GM12878 (cell line): ENCODE measurements around the gene NRAS. TPM values are rescaled to one million over a fixed set of nuclear protein-coding genes. Genes with fewer than 3 reads are reported as not detected.

Source experiments
- BHLHE40 ChIP-seq, 2 experiments: fragments of 450-650 bp in 1 of 2; IDR thresholded peaks; 2 replicates each; pipeline ENCODE4 v1.6.1; 2011 to 2017; ENCODE audit warnings: low read depth in 2 of 2, borderline replicate concordance in 1 of 2, improper control_type of control experiment in 1 of 2, low read length in 1 of 2, mild to moderate bottlenecking in 1 of 2
- CREB1 ChIP-seq: IDR thresholded peaks from 2 replicates; pipeline ENCODE4 v1.6.1; 2012; ENCODE audit warnings: low read depth, mild to moderate bottlenecking, inconsistent platforms
- EP300 ChIP-seq, 2 experiments: fragments of 150-350 bp in 1 of 2; IDR thresholded peaks; 2 replicates each; pipeline ENCODE4 v1.6.1; 2011 to 2012; ENCODE audit warnings: low read depth in 2 of 2, low read length in 2 of 2, borderline replicate concordance in 1 of 2, improper control_type of control experiment in 1 of 2, inconsistent platforms in 1 of 2; ENCODE audit not compliant: control insufficient read depth in 1 of 2
- IKZF2 ChIP-seq, 2 experiments: fragments of 450-650 bp; IDR thresholded peaks; 2 replicates each; pipeline ENCODE4 v1.6.1; 2017; ENCODE audit warnings: mild to moderate bottlenecking in 2 of 2, moderate library complexity in 2 of 2
- RAD21 ChIP-seq: IDR thresholded peaks from 2 replicates; pipeline ENCODE4 v1.6.1; 2011; ENCODE audit warnings: mild to moderate bottlenecking, low read depth, low read length, moderate library complexity; ENCODE audit not compliant: insufficient read depth
- RAD51 ChIP-seq: fragments of 450-650 bp; IDR thresholded peaks from 2 replicates; pipeline ENCODE4 v1.6.1; 2016; ENCODE audit warnings: moderate library complexity, mild to moderate bottlenecking, inconsistent platforms
- SIX5 ChIP-seq: IDR thresholded peaks from 2 replicates; pipeline ENCODE4 v1.6.1; 2011; ENCODE audit warnings: mild to moderate bottlenecking, low read depth, low read length, moderate library complexity; ENCODE audit not compliant: severe bottlenecking
- SP1 ChIP-seq: IDR thresholded peaks from one replicate; pipeline ENCODE4 v1.6.1; 2011; ENCODE audit warnings: low read depth, low read length
- TCF3 ChIP-seq: IDR thresholded peaks from 2 replicates; pipeline ENCODE4 v1.6.1; 2012; ENCODE audit warnings: low read depth, mild to moderate bottlenecking, low read length, borderline replicate concordance; ENCODE audit not compliant: insufficient read depth
- polyA plus RNA-seq, 11 experiments: library from polyadenylated mRNA; depleted of rRNA in 4 of 11; unstranded in 6 of 11; stranded (reverse) in 5 of 11; fragments of >200 nt; fragmentation: Nextera tagmentation in 4 of 11; fragmentation: Illumina TruSeq in 1 of 11; extraction: Ambion mirVana in 4 of 11; extraction: Trizol in 1 of 11; gene quantifications; 1 replicate in 1 of 11; 2 replicates in 10 of 11; pipeline versions ENCODE4 v1.2.1 to v1.2.3, GENCODE V29; 2011 to 2016; ENCODE audit warnings: inconsistent platforms in 2 of 11, missing spikeins in 2 of 11, low read depth in 1 of 11
- total RNA-seq, 4 experiments: library from RNA; depleted of rRNA in 3 of 4; stranded (reverse); fragments of >200 nt in 3 of 4; fragmentation: Illumina TruSeq in 1 of 4; extraction: Trizol in 1 of 4; gene quantifications; 2 replicates each; pipeline versions ENCODE4 v1.2.1 to v1.2.3, GENCODE V29; 2013 to 2021
- TF ChIP-seq, protein P1 (sequence below): IDR thresholded peaks from 2 replicates; pipeline ENCODE4 v1.6.1; 2012; ENCODE audit warnings: mild to moderate bottlenecking, low read depth, low read length
- TF ChIP-seq, protein P2 (sequence below): fragments of 450-650 bp; IDR thresholded peaks from 2 replicates; pipeline ENCODE4 v1.6.1; 2018; ENCODE audit warnings: borderline replicate concordance, mild to moderate bottlenecking; ENCODE audit not compliant: partially characterized antibody
- TF ChIP-seq, protein P3 (sequence below): IDR thresholded peaks from 2 replicates; pipeline ENCODE4 v1.6.1; 2012; ENCODE audit warnings: low read depth, low read length, improper control_type of control experiment
- TF ChIP-seq, protein P4 (sequence below): IDR thresholded peaks from 2 replicates; pipeline ENCODE4 v1.6.1; 2012; ENCODE audit warnings: low read depth, low read length, improper control_type of control experiment
- TF ChIP-seq, protein P5 (sequence below): fragments of 450-650 bp; IDR thresholded peaks from 2 replicates; pipeline ENCODE4 v1.6.1; 2014; ENCODE audit warnings: mild to moderate bottlenecking

NRAS gene
- total and polyA plus RNA-seq, 10 of the 15 experiments (the other 5 are each of a cell fraction or from before 2014, with no cell fraction given), result 31.7 to 73.2 (median 66.2) TPM

DNA sequence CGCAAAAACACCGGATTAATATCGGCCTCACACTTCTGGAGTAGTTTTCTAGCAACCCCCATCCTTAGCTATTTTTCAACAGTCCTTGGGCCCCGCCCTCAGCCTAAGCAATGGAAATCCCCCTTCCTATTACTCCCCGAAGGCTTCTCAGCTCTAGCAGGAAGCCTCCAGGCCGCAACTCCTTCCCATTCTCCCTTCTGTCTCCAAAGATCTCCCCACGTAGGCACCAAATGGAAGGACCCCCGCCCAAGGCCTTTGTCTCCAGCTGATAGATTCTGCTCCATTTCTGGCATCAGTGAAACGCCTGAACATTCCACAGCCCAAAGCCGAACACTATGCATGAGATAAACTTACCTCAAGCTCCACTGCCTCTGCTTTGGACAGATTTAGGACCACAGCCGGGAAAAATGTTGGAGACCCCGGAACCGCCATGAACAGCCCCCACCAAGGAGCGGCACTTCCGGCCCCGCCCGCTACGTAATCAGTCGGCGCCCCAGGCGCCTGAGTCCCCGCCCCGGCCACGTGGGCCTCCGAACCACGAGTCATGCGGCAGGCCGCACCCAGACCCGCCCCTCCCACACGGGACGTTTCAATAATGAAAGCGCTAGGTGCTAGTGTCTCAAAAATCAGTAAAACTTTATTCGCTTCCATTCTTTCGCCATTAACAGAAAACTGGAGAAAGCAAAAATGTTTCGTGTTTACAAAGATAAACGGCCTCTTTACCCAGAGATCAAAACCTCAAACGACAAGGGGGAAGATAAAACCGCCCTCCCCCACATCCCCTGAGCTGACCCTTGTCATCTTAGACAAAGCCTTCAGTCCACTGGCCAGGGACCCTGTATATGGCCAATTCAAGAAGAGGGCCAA is at the start of gene NRAS (continued):
- TF ChIP-seq, protein P1, sequence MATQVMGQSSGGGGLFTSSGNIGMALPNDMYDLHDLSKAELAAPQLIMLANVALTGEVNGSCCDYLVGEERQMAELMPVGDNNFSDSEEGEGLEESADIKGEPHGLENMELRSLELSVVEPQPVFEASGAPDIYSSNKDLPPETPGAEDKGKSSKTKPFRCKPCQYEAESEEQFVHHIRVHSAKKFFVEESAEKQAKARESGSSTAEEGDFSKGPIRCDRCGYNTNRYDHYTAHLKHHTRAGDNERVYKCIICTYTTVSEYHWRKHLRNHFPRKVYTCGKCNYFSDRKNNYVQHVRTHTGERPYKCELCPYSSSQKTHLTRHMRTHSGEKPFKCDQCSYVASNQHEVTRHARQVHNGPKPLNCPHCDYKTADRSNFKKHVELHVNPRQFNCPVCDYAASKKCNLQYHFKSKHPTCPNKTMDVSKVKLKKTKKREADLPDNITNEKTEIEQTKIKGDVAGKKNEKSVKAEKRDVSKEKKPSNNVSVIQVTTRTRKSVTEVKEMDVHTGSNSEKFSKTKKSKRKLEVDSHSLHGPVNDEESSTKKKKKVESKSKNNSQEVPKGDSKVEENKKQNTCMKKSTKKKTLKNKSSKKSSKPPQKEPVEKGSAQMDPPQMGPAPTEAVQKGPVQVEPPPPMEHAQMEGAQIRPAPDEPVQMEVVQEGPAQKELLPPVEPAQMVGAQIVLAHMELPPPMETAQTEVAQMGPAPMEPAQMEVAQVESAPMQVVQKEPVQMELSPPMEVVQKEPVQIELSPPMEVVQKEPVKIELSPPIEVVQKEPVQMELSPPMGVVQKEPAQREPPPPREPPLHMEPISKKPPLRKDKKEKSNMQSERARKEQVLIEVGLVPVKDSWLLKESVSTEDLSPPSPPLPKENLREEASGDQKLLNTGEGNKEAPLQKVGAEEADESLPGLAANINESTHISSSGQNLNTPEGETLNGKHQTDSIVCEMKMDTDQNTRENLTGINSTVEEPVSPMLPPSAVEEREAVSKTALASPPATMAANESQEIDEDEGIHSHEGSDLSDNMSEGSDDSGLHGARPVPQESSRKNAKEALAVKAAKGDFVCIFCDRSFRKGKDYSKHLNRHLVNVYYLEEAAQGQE, result 0 out of 2 replicates have a peak, but pooled peaks have one; percentile 10
- TF ChIP-seq SP1, result peak; percentile 76
- TF ChIP-seq, protein P2, sequence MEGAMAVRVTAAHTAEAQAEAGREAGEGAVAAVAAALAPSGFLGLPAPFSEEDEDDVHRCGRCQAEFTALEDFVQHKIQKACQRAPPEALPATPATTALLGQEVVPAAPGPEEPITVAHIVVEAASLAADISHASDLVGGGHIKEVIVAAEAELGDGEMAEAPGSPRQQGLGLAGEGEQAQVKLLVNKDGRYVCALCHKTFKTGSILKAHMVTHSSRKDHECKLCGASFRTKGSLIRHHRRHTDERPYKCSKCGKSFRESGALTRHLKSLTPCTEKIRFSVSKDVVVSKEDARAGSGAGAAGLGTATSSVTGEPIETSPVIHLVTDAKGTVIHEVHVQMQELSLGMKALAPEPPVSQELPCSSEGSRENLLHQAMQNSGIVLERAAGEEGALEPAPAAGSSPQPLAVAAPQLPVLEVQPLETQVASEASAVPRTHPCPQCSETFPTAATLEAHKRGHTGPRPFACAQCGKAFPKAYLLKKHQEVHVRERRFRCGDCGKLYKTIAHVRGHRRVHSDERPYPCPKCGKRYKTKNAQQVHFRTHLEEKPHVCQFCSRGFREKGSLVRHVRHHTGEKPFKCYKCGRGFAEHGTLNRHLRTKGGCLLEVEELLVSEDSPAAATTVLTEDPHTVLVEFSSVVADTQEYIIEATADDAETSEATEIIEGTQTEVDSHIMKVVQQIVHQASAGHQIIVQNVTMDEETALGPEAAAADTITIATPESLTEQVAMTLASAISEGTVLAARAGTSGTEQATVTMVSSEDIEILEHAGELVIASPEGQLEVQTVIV, result peak; percentile 70
- peak; percentile 94 for TF ChIP-seq RAD51
- peak in 1 of 2 experiments; percentile 30; a peak in 1 of 4 replicates for TF ChIP-seq EP300 (IDR thresholded peaks at IDR 0.05; ENCODE audit: borderline replicate concordance in 1 of 2, control insufficient read depth in 1 of 2, low read depth in 2 of 2, low read length in 2 of 2)
- TF ChIP-seq, protein P3, sequence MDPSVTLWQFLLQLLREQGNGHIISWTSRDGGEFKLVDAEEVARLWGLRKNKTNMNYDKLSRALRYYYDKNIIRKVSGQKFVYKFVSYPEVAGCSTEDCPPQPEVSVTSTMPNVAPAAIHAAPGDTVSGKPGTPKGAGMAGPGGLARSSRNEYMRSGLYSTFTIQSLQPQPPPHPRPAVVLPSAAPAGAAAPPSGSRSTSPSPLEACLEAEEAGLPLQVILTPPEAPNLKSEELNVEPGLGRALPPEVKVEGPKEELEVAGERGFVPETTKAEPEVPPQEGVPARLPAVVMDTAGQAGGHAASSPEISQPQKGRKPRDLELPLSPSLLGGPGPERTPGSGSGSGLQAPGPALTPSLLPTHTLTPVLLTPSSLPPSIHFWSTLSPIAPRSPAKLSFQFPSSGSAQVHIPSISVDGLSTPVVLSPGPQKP, result peak; percentile 98
- TF ChIP-seq, protein P4, sequence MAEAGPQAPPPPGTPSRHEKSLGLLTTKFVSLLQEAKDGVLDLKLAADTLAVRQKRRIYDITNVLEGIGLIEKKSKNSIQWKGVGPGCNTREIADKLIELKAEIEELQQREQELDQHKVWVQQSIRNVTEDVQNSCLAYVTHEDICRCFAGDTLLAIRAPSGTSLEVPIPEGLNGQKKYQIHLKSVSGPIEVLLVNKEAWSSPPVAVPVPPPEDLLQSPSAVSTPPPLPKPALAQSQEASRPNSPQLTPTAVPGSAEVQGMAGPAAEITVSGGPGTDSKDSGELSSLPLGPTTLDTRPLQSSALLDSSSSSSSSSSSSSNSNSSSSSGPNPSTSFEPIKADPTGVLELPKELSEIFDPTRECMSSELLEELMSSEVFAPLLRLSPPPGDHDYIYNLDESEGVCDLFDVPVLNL, result no peak
- TF ChIP-seq SIX5, result peak; percentile 41
- TF ChIP-seq TCF3, result no peak
- peak; percentile 45 to 49; a peak in 1 of 4 replicates for TF ChIP-seq IKZF2 (IDR thresholded peaks at IDR 0.05)
- peak; percentile 98 for TF ChIP-seq CREB1
- no peak for TF ChIP-seq RAD21
- TF ChIP-seq BHLHE40 (IDR thresholded peaks at IDR 0.05; ENCODE audit: borderline replicate concordance in 1 of 2, low read depth in 2 of 2, low read length in 1 of 2), result peak; percentile 78 to 80
- TF ChIP-seq, protein P5, sequence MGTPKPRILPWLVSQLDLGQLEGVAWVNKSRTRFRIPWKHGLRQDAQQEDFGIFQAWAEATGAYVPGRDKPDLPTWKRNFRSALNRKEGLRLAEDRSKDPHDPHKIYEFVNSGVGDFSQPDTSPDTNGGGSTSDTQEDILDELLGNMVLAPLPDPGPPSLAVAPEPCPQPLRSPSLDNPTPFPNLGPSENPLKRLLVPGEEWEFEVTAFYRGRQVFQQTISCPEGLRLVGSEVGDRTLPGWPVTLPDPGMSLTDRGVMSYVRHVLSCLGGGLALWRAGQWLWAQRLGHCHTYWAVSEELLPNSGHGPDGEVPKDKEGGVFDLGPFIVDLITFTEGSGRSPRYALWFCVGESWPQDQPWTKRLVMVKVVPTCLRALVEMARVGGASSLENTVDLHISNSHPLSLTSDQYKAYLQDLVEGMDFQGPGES, result no peak
